Brain microvascular endothelial cell (primary cell): ENCODE results near the gene PAQR5.

ENCODE experiments used
- DNase-seq: peaks from one replicate; pipeline ENCODE4 v3.0.0-alpha.2; 2020
- H3K27ac ChIP-seq: fragments of 250-450 bp; sonication (Bioruptor Pico); 2 replicates; pipeline ENCODE4 v1.5.1; 2020; ENCODE audit warnings: mild to moderate bottlenecking, moderate library complexity
- H3K27me3 ChIP-seq: fragments of 250-450 bp; sonication (Bioruptor Pico); replicated peaks from 2 replicates; pipeline ENCODE4 v1.5.1; 2020; ENCODE audit warnings: mild to moderate bottlenecking
- H3K36me3 ChIP-seq: fragments of 250-450 bp; sonication (Bioruptor Pico); replicated peaks from 2 replicates; pipeline ENCODE4 v1.5.1; 2020; ENCODE audit warnings: mild to moderate bottlenecking
- H3K4me3 ChIP-seq: 2 replicates; pipeline ENCODE4 v1.5.1; 2011; ENCODE audit warnings: low read depth, mild to moderate bottlenecking, control low read depth, low read length, moderate library complexity
- in situ Hi-C: cut with HindIII; loops from 2 replicates; pipeline ENCODE4 v1.10.0; 2017; ENCODE audit warnings: low sequenced_read_pairs, low pct_ligation_motif_present
- TF ChIP-seq, protein P1 (sequence below): IDR thresholded peaks from 2 replicates; pipeline ENCODE4 v1.5.1; 2011; ENCODE audit warnings: low read depth, mild to moderate bottlenecking, moderate library complexity, low read length, control low read depth, inconsistent platforms; ENCODE audit errors: missing control alignments

PAQR5 gene

DNA sequence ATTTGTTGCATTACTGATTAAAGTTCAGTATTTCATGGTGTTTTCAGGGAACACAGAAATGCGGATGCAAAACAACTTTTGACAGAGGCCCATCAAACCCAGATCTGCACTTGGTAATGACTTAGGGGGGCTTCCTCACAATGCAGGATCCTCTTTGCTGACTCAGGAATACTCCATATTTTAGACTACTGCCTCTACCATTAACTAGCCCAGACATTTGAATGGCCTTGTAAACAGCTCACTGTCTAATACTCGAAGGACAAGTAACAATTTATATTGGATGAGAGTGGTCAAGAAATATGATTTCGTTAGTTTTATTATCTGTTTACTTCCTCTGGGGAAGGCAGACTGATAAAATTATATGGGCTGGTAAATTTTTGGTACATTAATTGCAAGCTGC, 106.4 kb downstream of the PAQR5 start:
- in situ Hi-C loops: no loop called here
- Histone ChIP-seq H3K36me3 (no peaks in the 10 kb centered on the region), H3K4me3 (no peak overlapping the region), H3K27me3 (no peaks in the 10 kb centered on the region), H3K27ac (no peak overlapping the region)
- TF ChIP-seq, protein P1, sequence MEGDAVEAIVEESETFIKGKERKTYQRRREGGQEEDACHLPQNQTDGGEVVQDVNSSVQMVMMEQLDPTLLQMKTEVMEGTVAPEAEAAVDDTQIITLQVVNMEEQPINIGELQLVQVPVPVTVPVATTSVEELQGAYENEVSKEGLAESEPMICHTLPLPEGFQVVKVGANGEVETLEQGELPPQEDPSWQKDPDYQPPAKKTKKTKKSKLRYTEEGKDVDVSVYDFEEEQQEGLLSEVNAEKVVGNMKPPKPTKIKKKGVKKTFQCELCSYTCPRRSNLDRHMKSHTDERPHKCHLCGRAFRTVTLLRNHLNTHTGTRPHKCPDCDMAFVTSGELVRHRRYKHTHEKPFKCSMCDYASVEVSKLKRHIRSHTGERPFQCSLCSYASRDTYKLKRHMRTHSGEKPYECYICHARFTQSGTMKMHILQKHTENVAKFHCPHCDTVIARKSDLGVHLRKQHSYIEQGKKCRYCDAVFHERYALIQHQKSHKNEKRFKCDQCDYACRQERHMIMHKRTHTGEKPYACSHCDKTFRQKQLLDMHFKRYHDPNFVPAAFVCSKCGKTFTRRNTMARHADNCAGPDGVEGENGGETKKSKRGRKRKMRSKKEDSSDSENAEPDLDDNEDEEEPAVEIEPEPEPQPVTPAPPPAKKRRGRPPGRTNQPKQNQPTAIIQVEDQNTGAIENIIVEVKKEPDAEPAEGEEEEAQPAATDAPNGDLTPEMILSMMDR: no peak
- no peak for DNase-seq

DNA sequence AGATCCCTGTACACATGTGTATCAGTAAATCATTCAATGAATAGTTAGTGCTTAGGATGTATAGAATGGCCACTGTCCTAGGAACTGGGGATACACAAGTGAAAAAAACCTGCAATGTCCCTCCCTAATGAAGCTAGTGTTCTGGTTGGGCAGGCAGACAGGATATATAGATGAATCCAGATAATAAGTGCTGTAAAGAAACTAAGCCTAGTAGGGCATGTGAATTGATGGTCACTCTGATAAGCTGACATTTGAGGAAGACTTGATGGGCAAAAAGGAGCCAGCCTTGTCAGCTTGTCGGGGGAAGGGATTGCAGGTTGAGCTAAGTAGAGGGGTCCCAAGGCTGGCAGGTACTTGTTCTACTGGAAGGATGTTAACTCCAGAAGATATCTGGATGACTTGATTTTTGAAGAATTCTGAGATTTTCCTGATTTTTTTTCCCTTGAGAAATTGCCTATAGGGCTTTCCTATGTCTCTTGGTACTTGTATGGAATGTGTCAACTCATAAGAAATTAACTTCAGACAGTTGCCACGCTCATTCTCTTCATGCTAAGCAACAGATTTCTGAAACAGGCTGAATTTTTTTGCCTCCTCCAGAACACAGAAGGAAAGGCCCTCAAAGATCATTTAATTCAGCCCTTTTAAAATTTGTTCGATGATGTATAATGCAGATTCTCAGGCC, 109.1 kb downstream of the PAQR5 start:
- Histone ChIP-seq H3K27me3 (no peaks in the 10 kb centered on the region), H3K27ac (no peak overlapping the region), H3K36me3 (no peaks in the 10 kb centered on the region), H3K4me3 (no peak overlapping the region)
- TF ChIP-seq, protein P1: no peak
- DNase-seq: no peak
- in situ Hi-C loops: no loop called here

DNA sequence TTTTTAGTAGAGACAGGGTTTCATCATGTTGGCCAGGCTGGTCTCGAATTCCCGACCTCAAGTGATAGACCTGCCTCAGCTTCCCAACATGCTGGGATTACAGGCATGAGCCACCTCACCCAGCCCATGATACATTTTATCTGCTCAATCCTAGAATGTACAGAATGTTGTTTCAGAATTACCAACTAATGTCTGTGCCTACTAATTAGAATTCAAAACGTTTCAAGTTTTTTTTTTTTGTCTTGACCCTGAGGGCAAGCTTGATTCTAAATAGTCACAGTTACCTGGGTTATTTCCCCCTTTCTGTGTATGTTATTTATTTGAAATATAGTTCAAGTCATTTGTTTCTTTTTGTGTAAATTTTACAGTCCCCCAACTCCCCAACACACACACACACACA, 110.1 kb downstream of the PAQR5 start:
- Histone ChIP-seq H3K36me3 (no peaks in the 10 kb centered on the region), H3K27me3 (no peaks in the 10 kb centered on the region), H3K4me3 (no peak overlapping the region), H3K27ac (no peak overlapping the region)
- TF ChIP-seq, protein P1: no peak
- in situ Hi-C loops: no loop called here
- no peak for DNase-seq

DNA sequence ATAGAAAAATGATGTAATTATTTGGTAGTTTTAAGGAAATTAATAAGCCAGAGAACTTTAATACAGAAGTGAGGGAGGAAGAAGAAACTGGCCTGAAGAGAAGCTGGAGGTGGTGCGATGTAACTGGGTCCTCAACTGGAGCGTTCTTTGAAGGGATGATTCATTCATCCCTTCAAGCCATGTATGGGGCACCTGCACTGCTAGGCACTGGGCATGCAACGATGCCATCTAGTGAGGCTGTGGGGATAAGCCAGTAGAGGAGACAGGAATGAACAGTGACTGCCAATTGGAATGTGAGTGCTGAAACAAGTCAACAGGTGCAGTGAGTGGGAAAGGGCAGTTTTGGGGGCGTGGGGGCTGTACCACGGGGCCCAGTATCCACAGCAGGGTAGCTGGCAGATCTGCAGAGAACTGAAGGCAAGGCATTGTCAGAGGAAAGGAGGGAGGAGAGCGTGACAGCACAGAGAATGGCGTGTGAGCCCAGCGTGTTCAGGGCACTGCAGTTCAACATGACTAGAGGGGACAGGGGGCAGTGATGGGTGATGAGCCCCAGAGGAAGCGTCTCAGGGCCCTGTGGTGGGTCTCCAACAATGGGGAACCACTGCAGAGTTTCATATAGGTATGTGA, 111.6 kb downstream of the PAQR5 start:
- TF ChIP-seq, protein P1: peak; percentile 58
- Histone ChIP-seq H3K36me3 (no peaks in the 10 kb centered on the region), H3K4me3 (no peak overlapping the region), H3K27ac (no peak overlapping the region), H3K27me3 (no peaks in the 10 kb centered on the region)
- in situ Hi-C loops: no loop called here
- DNase-seq: no peak

DNA sequence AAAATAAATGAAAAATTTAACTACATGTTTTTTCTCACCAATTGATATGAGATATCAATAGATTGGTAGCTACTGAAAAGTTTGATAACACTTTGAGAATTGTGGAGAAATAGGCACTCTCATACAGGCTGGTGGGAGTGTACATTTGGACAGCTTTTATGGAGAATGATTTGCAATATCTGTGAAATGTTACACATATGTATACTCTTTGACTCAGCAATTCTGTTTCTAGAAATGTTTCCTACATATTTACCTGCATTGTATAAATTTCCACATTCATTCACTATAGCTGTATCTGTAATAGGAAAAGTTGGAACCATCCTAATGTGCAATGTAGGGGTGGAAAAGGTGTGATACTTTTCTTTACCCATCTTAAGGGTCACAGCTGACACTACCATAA, 113.6 kb downstream of the PAQR5 start:
- TF ChIP-seq, protein P1: no peak
- in situ Hi-C loops: no loop called here
- H3K27me3 ChIP-seq: no peaks in the 10 kb centered on the region
- no peak for DNase-seq
- no peak overlapping the region for H3K27ac ChIP-seq
- no peak overlapping the region for H3K4me3 ChIP-seq
- no peaks in the 10 kb centered on the region for H3K36me3 ChIP-seq
